GM19351 (cell line): ENCODE measurements around the gene IP6K1.
"Not testable (repeated sequence)": the region's sequence is repeated elsewhere in the genome, so short reads cannot be mapped to it uniquely, and the experiment has no call there.

Experiments
- ATAC-seq: cut with Tn5 transposase; IDR thresholded peaks from one replicate; pipeline ENCODE4 v1.9.1; 2021; ENCODE audit warnings: mild to moderate bottlenecking, moderate library complexity; ENCODE audit not compliant: unreplicated experiment

IP6K1 gene

DNA sequence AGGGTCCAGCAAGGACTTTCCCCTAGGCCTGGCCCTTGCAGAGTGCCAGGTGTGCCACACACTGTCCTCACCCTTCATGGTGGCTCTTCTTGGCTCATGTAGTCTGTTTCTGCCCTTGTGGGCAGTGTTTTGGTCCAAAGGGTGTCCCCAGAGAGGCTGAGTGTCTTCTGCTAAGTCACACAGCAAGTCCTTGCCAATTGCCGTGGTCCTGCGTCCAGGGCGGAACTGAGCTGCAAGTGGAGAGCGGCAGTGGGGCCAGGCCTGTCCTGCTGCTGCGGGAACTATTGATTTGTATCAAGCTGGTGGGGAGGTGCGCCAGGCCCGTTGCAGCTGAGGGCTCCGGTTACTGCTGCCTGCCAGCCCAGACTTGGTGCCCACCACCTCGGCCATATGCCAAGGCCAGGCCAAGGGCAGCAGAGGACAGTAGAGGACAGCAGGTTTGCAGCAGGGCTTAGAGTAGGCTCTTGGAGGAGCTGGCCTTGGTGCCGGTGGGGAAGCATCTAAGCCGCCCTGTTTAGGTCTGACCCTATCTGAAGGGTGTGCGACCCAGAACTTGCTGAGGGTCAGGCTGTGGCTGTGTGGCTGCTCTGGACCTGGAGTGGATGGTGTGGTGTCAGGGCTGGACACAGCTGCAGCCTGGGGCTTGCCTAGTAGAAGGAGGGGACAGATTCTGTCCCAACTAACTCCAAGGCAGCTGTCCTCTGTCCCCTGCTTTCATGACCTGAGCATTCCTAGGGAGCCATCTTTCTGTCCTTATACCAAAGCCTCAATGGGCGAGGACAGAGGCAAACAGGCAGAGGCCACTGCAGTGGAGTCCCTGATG, 71.4 kb downstream of the IP6K1 start:
- ATAC-seq, result no peak

DNA sequence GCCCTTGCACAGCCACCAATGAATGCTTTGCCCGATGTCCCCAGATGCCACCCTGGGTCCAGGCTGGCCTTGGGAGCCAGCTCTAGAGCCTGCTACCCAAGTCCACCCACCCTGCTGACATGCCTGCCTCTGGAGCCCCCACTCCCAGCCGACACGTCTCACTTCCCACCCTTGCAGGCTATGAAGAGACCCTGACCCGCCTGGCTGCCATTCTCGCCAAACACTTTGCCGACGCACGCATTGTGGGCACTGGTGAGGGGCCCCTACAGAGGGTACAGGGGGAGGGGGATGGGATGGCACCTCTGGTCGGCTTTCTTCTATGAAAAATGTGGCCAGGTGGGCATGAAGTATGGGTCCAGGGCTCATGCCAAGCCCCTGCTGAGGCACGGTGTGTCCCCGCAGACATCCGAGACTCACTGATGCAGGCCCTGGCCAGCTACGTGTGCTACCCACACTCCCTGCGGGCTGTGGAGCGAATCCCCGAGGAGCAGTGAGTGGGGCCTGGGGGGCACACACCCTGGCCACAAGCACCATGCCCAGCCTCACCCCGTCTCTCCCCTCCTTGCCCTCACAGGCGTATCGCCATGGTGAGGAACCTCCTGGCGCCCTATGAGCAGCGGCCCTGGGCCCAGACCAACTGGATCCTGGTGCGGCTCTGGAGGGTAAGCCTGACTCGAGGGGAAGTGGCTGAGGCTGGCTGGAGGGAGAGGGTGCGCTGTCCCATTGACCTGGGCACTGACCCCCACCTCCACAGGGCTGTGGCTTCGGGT, 72.8 kb downstream of the IP6K1 start:
- no peak for ATAC-seq

GRCh38 chr3:49712631-49713317, 73.6 kb downstream of the IP6K1 start:
- no peak for ATAC-seq

DNA sequence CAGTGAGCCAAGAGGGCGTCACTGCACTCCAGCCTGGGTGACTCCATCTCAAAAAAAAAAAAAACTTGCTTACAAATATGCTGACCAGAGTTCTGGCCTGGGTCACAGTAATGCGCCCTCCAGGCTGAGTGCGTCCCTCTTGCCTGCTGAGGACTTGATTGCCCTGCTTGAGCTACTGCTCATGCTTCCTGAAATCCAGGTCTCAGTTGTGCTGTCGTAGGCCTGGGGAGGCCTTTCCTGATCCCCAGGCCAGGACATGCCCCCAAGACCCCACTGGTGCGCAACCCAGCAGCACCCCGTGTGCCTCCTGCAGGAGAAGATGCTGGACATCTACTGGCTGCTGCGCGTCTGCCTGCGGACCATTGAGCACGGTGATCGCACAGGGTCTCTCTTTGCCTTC, 74.2 kb downstream of the IP6K1 start:
- ATAC-seq, result no peak

DNA sequence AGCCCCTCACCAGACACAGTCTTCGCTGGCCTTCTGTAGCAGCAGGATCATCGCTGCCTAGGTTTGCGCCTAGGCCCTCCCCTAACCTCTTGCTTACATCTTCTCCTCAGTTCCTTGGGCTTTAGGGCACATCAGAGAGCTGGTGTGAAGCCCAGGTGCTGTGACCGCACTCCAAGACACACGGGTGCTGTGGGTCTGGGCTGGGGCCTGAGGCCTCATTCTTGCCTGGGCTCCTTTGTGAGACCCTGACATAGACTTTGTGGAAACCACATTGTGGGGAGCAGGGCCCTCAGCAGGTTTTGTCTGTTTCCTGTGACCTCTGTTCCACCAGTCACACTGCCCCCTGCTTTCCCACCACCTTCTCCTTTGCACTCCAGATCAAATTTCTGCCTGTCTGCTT, 74.9 kb downstream of the IP6K1 start:
- ATAC-seq, result no peak

DNA sequence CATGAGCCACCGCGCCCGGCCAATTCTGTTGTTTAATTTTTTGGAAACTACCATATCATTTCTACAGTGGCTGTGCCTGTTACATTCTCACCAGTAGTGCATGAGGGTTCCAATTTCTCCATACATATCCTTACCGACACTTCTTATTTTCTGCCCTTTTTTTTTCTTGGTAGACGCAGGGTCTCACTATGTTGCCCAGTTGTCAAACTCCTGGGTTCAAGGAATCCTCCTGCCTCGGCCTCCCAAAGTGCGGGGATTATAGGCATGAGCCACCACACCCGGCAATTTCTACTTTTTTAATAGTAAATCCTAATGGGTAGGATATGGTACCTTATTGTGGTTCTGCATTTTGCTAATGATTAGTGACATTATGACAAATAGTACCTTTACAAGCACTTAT, 76.5 kb downstream of the IP6K1 start:
- no peak for ATAC-seq

DNA sequence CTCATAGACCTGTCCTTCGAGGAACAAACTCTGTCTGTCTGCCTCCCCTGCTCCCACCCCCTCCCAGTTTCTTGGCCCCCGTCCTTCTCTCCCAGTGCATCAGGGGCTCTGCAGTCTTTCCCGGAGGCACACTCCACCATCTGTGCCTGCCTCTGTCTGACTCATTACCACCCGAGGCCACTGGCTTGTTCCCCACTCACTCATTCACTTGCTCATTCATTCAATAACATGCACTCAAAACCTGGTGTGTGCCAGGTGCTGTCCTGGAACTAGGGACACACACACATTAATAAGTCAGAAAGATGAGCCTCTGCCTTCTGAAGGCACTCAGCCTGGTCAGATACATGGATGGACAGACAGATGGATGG, 79.2 kb downstream of the IP6K1 start:
- ATAC-seq, result no peak

DNA sequence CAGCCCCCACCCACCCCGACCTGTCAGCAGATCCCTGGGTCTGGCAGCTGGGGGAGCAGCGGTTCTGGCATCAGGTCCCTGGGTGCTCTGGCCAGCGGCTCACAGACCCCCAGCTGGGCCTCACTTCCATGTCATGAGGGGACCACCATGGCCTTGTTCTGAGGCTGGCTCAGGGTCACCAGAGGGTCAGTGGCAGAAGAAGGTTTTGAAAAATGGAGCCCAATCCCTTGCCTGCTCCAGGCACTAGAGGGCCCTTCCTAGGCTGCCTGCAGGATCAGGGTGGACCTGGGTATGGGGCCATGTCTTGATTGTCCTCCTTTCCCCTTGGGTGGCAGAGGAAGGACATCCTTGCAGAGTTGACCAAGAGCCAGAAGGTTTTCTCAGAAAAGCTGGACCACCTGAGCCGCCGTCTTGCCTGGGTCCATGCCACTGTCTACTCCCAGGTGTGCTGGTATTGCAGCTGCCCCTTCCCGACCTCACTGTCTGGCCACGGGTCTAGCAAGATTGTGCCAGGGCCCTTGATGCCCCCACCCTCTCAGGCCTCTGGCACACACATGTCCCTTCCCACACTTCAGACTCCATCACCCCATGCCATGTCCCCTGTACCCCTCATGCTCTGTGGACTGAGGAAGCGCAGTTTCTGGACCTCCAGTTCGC, 79.8 kb downstream of the IP6K1 start:
- no peak for ATAC-seq

DNA sequence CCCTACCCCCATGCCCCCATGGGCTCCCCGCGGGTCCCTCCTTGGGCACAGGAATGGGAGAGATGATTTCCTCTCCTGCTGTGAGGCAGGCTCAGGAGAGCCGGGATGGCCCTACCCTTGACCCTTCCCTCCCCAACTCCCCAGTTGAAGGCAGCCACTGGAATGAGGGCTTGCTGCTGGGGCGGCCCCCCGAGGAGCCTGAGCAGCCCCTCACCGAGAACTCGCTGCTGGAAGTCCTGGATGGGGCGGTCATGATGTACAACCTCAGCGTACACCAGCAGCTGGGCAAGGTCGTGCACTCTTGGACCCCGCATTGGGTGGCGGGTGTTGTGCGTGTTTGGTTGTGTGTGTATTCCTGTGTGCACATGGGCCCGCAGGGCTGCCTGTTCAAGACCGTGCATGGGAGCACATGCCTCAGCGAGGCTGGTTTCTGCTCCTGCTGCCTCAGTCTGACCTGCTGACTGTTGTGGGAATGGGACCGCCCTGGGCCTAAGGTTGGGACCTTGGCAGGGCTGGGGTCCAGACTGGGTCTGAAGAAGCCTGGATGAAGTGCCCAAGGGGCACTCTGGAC, 80.9 kb downstream of the IP6K1 start:
- ATAC-seq, result no peak

- ATAC-seq, result no peak
Observed at GRCh38 chr3:49704629-49705028, 81.7 kb downstream of the IP6K1 start.

GRCh38 chr3:49703956-49704355, 82.4 kb downstream of the IP6K1 start:
- ATAC-seq, result no peak

DNA sequence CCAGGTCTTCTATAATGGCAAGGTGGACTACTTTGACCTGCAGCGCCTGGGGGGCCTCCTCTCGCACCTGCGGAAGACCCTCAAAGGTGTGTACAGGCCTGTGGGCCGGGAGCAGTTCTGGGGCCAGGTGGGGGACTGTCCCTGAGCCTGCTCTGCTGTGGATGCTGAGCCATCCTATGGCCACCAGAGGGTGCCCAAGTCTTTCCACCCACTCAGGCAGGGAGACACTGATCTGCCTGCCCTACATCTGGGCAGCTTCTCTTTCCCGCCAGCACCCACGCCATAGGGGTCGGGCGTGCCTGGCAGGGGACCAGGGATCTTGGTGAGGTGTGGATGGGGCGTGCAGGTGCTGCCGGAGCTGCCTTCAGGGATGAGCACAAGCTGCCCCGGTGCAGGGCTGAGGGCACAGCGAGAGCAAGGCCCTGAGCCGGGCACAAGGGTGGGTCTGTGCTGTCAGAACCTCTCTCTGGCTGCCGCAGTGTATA, 82.9 kb downstream of the IP6K1 start:
- ATAC-seq, result peak; percentile 77

- no peak for ATAC-seq
Observed at GRCh38 chr3:49702672-49703071, 83.7 kb downstream of the IP6K1 start.

- no peak for ATAC-seq
Observed at GRCh38 chr3:49701388-49702077, 84.8 kb downstream of the IP6K1 start.

- ATAC-seq, result no peak
Observed at GRCh38 chr3:49700453-49701128, 85.8 kb downstream of the IP6K1 start.

DNA sequence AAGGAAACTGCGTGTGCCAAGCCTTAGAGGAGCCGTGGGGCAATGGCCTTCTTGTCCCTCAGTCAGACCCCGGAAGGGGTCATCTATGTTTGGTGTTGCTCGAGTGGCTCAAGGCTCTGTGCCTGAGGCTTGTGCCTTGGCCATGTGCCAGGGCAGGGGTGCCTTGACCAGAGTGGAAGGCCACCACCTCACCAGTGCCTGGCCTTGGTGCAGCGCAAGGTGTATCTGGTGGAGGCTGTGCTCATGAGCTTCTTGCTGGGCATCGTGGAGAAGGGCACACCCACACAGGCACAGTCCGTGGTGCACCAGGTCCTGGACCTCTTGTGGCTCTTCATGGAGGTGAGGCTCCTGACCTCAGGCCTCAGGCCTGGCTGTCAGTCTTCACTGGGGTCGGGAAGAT, 86.3 kb downstream of the IP6K1 start:
- ATAC-seq, result no peak

- no peak for ATAC-seq
Observed at GRCh38 chr3:49699281-49699979, 86.9 kb downstream of the IP6K1 start.

GRCh38 chr3:49695350-49696015, 90.9 kb downstream of the IP6K1 start:
- ATAC-seq, result not testable (repeated sequence)
